Vagina (tissue), 2 donors: ENCODE measurements around the gene ADAMTS13.

Experiments
- POLR2A ChIP-seq, 2 donors: fragments of 450-650 bp; IDR thresholded peaks; one replicate each; pipeline ENCODE4 v1.6.1; 2017; ENCODE audit warnings: antibody characterized with exemption in 2 of 2, mild to moderate bottlenecking in 2 of 2, moderate library complexity in 2 of 2
- TF ChIP-seq, protein P1 (sequence below), 3 experiments: fragments of 450-650 bp in 2 of 3; fragments of 200-600 bp in 1 of 3; sonication (generic) in 1 of 3; IDR thresholded peaks; one replicate each; pipeline ENCODE4 v1.5.1; 2017 to 2019; ENCODE audit warnings: antibody characterized with exemption in 3 of 3, mild to moderate bottlenecking in 2 of 3, moderate library complexity in 2 of 3

DNA sequence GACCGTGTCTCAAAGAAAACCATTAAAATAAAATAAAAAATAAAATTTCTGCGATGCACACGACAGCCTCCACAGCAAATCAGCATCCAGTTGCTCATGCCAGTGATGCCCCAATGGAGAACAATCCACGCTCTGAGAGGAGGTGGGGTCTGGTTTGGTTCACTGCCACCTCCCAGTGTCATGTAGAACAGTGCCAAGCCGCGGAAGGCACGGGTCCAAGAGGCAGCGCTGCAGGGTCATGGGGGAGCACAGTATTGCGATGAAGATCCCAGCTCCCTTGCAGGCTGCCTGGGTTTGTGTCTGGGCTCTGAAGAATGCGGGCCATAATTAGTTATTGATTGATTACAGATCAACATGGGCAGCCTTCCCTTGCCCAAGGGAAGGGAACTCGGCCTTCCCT, 31.5 kb downstream of the ADAMTS13 start:
- TF ChIP-seq, protein P1, sequence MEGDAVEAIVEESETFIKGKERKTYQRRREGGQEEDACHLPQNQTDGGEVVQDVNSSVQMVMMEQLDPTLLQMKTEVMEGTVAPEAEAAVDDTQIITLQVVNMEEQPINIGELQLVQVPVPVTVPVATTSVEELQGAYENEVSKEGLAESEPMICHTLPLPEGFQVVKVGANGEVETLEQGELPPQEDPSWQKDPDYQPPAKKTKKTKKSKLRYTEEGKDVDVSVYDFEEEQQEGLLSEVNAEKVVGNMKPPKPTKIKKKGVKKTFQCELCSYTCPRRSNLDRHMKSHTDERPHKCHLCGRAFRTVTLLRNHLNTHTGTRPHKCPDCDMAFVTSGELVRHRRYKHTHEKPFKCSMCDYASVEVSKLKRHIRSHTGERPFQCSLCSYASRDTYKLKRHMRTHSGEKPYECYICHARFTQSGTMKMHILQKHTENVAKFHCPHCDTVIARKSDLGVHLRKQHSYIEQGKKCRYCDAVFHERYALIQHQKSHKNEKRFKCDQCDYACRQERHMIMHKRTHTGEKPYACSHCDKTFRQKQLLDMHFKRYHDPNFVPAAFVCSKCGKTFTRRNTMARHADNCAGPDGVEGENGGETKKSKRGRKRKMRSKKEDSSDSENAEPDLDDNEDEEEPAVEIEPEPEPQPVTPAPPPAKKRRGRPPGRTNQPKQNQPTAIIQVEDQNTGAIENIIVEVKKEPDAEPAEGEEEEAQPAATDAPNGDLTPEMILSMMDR (IDR thresholded peaks at IDR 0.05) = no peak
- no peak for TF ChIP-seq POLR2A (IDR thresholded peaks at IDR 0.05)
